ENCODE results near the gene PGAP6.

DNA sequence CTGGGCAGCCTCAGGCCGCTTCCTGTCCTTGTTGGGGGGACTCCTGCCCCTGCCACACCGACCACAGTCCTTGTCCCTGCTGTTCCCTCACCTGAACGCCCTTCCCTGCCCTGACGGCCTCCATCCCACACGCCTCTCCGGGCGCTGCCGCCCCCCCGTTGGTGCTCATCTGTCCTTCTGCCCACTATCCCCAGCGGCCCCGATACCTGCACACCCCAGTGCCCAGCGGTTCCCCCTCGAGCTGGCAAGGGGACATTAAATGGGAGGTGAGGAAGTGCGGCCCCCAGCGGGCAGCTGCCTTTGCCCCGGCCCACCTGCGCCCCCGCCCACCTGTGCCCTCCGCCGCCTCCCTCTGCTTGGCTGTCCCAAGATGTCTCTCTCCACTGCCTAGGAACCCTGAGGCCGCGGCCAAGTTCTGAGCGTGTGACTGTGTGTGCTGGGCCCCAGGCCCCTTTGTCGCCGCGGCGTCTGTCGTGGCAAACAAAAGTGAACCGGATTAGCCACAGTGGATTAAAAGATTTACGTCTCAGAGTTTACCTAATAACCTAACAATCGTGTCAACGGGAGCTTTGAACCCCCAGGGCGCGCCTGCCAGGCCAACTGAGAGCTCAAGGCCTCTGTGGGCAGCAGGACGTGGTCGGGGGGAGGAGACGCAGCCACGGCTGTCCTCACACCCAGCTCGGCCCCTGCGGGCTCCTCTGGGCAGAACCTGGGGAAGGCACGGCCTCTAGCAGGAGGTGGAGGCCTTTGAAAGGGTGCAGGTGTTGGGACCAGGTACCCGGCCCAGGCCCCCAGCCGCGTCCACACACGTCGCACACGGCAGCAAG is 21.7 kb downstream of the PGAP6 start:
- TF ChIP-seq, protein P1, sequence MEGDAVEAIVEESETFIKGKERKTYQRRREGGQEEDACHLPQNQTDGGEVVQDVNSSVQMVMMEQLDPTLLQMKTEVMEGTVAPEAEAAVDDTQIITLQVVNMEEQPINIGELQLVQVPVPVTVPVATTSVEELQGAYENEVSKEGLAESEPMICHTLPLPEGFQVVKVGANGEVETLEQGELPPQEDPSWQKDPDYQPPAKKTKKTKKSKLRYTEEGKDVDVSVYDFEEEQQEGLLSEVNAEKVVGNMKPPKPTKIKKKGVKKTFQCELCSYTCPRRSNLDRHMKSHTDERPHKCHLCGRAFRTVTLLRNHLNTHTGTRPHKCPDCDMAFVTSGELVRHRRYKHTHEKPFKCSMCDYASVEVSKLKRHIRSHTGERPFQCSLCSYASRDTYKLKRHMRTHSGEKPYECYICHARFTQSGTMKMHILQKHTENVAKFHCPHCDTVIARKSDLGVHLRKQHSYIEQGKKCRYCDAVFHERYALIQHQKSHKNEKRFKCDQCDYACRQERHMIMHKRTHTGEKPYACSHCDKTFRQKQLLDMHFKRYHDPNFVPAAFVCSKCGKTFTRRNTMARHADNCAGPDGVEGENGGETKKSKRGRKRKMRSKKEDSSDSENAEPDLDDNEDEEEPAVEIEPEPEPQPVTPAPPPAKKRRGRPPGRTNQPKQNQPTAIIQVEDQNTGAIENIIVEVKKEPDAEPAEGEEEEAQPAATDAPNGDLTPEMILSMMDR (IDR thresholded peaks at IDR 0.05): no peak
- no peak for TF ChIP-seq POLR2A (IDR thresholded peaks at IDR 0.05)

All from lower leg skin (tissue), 3 donors.